ENCODE data around the gene DNAI2. TPM values are rescaled to one million over a fixed set of nuclear protein-coding genes. Genes with fewer than 3 reads are reported as not detected.

The DNAI2 gene
- total and polyA plus RNA-seq, 9 of the 15 experiments (the other 6 are each of a cell fraction or from before 2014, with no cell fraction given): not detected

GRCh38 chr17:74324521-74324920 is 50.5 kb downstream of the DNAI2 start:
- ChIA-PET CTCF (ENCODE audit: low intra/inter-chr PET ratio) (no interaction called here), POLR2A (interaction anchor here (0.9 kb wide), 1 partner anchor 9 kb away, joined by 5 read pairs; no protein-coding TSS in a partner anchor)
- H3K27me3 ChIP-seq (ENCODE audit: control insufficient read depth in 2 of 2, insufficient read depth in 2 of 2, low read length in 2 of 2): peaks cover 26 to 50% of the 10 kb centered on the region in 2 experiments

More at GRCh38 chr17:74324521-74324920, 50.5 kb downstream of the DNAI2 start:
- Histone ChIP-seq H3K9me1 (ENCODE audit: control insufficient read depth, insufficient read depth, low read length) (no peaks in the 10 kb centered on the region), H3K27ac (ENCODE audit: extremely low read depth, low read depth, low read length) (no peak overlapping the region), H3K9ac (ENCODE audit: insufficient read depth in 1 of 2, low read depth in 2 of 2, low read length in 2 of 2) (no peak overlapping the region), H4K20me1 (replicated peaks; ENCODE audit: control insufficient read depth, insufficient read depth, low read length) (no peaks in the 10 kb centered on the region; the same call in 1 of the 2 replicates), H3K4me3 (no peak overlapping the region), H3K9me3 (replicated peaks; ENCODE audit: control insufficient read depth, insufficient read depth, low read depth, low read length) (0 out of 2 replicates have a peak, but pooled peaks cover 2% of the 10 kb centered on the region), H3K4me1 (replicated peaks in 1 of 2; ENCODE audit: control insufficient read depth in 2 of 2, insufficient read depth in 2 of 2, low read length in 2 of 2) (peaks cover 0 to 23% of the 10 kb centered on the region in 2 experiments; a peak in 3 of 5 replicates), H3K79me2 (ENCODE audit: control insufficient read depth, insufficient read depth, low read length) (no peaks in the 10 kb centered on the region), H3K4me2 (ENCODE audit: insufficient read depth, low read length) (no peak overlapping the region), H3K36me3 (ENCODE audit: control insufficient read depth, insufficient read depth, low read length) (no peaks in the 10 kb centered on the region), H2AFZ (ENCODE audit: low read depth, low read length) (no peak overlapping the region)
- no TSS peak for BruUV-seq (replicated peaks)
- ATAC-seq (no peak), DNase-seq (ENCODE audit: extremely low read depth in 1 of 4, low spot score in 3 of 4) (no peak), FAIRE-seq (no peak)
- in situ Hi-C loops (cut with MboI) (no loop called here), intact Hi-C loops (cut with micrococcal nuclease) (no loop called here)
- WGBS (ENCODE audit: insufficient coverage, low coverage, missing lambda C conversion rate): 9% methylated on average over 6 of the region's 6 CpGs
- TF ChIP-seq FOXK1 (CRISPR knock-in tag; IDR thresholded peaks at IDR 0.05; ENCODE audit: borderline replicate concordance) (no peak), TOE1 (IDR thresholded peaks at IDR 0.05; ENCODE audit: borderline replicate concordance) (no peak), TOE1 (CRISPR knock-in tag; IDR thresholded peaks at IDR 0.05; ENCODE audit: borderline replicate concordance, low read depth) (no peak), RBM25 (IDR thresholded peaks at IDR 0.05; ENCODE audit: low read depth, low read length, severe bottlenecking) (peak; percentile 16), HOMEZ (CRISPR knock-in tag; IDR thresholded peaks at IDR 0.05) (no peak), ZNF121 (CRISPR knock-in tag; conservative IDR thresholded peaks at IDR 0.05) (peak; percentile 95), ZNF318 (IDR thresholded peaks at IDR 0.05; ENCODE audit: borderline replicate concordance in 1 of 2, low read depth in 1 of 2) (no peak), HNRNPL (IDR thresholded peaks at IDR 0.05; ENCODE audit: low read depth, low read length) (no peak)

Data from K562 (cell line).